K562 (cell line): Measurements from ENCODE around the gene LRRC27. TPM values are rescaled to one million over a fixed set of nuclear protein-coding genes. Genes with fewer than 3 reads are reported as not detected.

Source experiments
- ATAC-seq: fragments of 200-7000 bp; cut with Tn5 transposase; 3 replicates; pipeline ENCODE4 v1.9.1; 2020; ENCODE audit warnings: moderate library complexity
- BruUV-seq: library from RNA; stranded (reverse); fragments of 400-500 nt; replicated peaks from 2 replicates; lab custom pipeline; 2021; lab: Mats Ljungman, UMichigan
- CTCF ChIA-PET: fragments of 300-600 bp; formaldehyde crosslinking; extraction: SDS; loops from one replicate; lab custom pipeline; 2021; ENCODE audit warnings: low intra/inter-chr PET ratio; lab: Yijun Ruan, JAX
- POLR2A ChIA-PET: fragments of 300-600, 350-650 bp; sonication (Branson Sonifier 250); formaldehyde crosslinking; extraction: SDS; loops from one replicate; lab custom pipeline; 2021; ENCODE audit warnings: antibody characterized with exemption, inconsistent platforms; lab: Yijun Ruan, JAX
- DNase-seq, 4 experiments: peaks; one replicate each; pipeline versions ENCODE4 v3.0.0 to v3.0.0-alpha.2; 2011 to 2018; ENCODE audit warnings: low spot score in 3 of 4, mixed read lengths in 3 of 4; ENCODE audit errors: extremely low read depth in 1 of 4
- FAIRE-seq: peaks from 2 replicates; lab custom pipeline; 2011; peaks lifted over from hg19 to GRCh38; lab: Jason Lieb, UNC
- H2AFZ ChIP-seq: 2 replicates; pipeline ENCODE4 v1.6.0; 2011; ENCODE audit warnings: low read depth, low read length, control low read depth, inconsistent platforms
- H3K27ac ChIP-seq: fragments of 200-600 bp; 3 replicates; pipeline ENCODE4 v1.8.0; 2011; ENCODE audit warnings: low read depth, mild to moderate bottlenecking, control low read depth, inconsistent platforms, low read length, moderate library complexity, mixed read lengths; ENCODE audit errors: extremely low read depth
- H3K27me3 ChIP-seq, 2 experiments: fragments of 300-600 bp in 1 of 2; 2 replicates in 1 of 2; 3 replicates in 1 of 2; pipeline versions ENCODE4 v1.6.0 to v1.8.0; 2011; ENCODE audit warnings: inconsistent platforms in 2 of 2, low read length in 2 of 2, mild to moderate bottlenecking in 1 of 2, mixed read lengths in 1 of 2, moderate library complexity in 1 of 2; ENCODE audit not compliant: control insufficient read depth in 2 of 2, insufficient read depth in 2 of 2
- H3K36me3 ChIP-seq: fragments of 300-600 bp; 3 replicates; pipeline ENCODE4 v1.8.0; 2011; ENCODE audit warnings: mild to moderate bottlenecking, low read length, inconsistent platforms; ENCODE audit not compliant: control insufficient read depth, insufficient read depth
- H3K4me1 ChIP-seq, 2 experiments: fragments of 200-600 bp in 1 of 2; replicated peaks in 1 of 2; 2 replicates in 1 of 2; 3 replicates in 1 of 2; pipeline versions ENCODE4 v1.5.1 to v1.8.0; 2011; ENCODE audit warnings: inconsistent platforms in 2 of 2, low read length in 2 of 2, mild to moderate bottlenecking in 1 of 2, mixed read lengths in 1 of 2, moderate library complexity in 1 of 2; ENCODE audit not compliant: control insufficient read depth in 2 of 2, insufficient read depth in 2 of 2
- H3K4me2 ChIP-seq: 2 replicates; pipeline ENCODE4 v1.6.1; 2011; ENCODE audit warnings: low read length, control low read depth, inconsistent platforms, mixed read lengths; ENCODE audit not compliant: insufficient read depth
- H3K4me3 ChIP-seq: fragments of 200-600 bp; sonication (generic), shearing (Covaris generic); 2 replicates; pipeline ENCODE4 v1.5.1; 2016; ENCODE audit warnings: control low read depth, inconsistent platforms
- H3K79me2 ChIP-seq: fragments of 200-600 bp; 3 replicates; pipeline ENCODE4 v1.8.0; 2011; ENCODE audit warnings: low read length, inconsistent platforms; ENCODE audit not compliant: control insufficient read depth, insufficient read depth
- H3K9ac ChIP-seq, 2 experiments: 2 replicates each; pipeline versions ENCODE4 v1.6.0 to v1.6.1; 2011; ENCODE audit warnings: low read depth in 2 of 2, low read length in 2 of 2, control low read depth in 1 of 2, inconsistent platforms in 1 of 2, mild to moderate bottlenecking in 1 of 2, mixed read lengths in 1 of 2; ENCODE audit not compliant: insufficient read depth in 1 of 2
- H3K9me1 ChIP-seq: one replicate; pipeline ENCODE4 v1.6.0; 2011; ENCODE audit warnings: inconsistent platforms, mild to moderate bottlenecking, low read length, moderate library complexity; ENCODE audit not compliant: control insufficient read depth, insufficient read depth
- H3K9me3 ChIP-seq: replicated peaks from 2 replicates; pipeline ENCODE4 v1.5.1; 2011; ENCODE audit warnings: low read depth, low read length, inconsistent platforms; ENCODE audit not compliant: control insufficient read depth, insufficient read depth
- H4K20me1 ChIP-seq: replicated peaks from 2 replicates; pipeline ENCODE4 v1.6.1; 2011; ENCODE audit warnings: low read length, inconsistent platforms, mixed read lengths; ENCODE audit not compliant: control insufficient read depth, insufficient read depth
- CEBPB ChIP-seq: fragments of 450-650 bp; IDR thresholded peaks from 2 replicates; pipeline ENCODE4 v1.6.1; 2016; ENCODE audit warnings: missing genetic modification characterization, missing compliant biosample characterization
- CGGBP1 ChIP-seq: fragments of 250-450 bp; sonication (Bioruptor Pico); IDR thresholded peaks from 2 replicates; pipeline ENCODE4 v1.9.0; 2021; ENCODE audit warnings: mild to moderate bottlenecking
- NELFE ChIP-seq: IDR thresholded peaks from 2 replicates; pipeline ENCODE4 v1.6.1; 2011; ENCODE audit warnings: mild to moderate bottlenecking; ENCODE audit not compliant: insufficient read depth, insufficient read length
- RFX1 ChIP-seq: fragments of 450-650 bp; IDR thresholded peaks from 2 replicates; pipeline ENCODE4 v1.6.1; 2016; ENCODE audit warnings: mild to moderate bottlenecking, moderate library complexity
- ZHX1 ChIP-seq: fragments of 150-350 bp; conservative IDR thresholded peaks from 2 replicates; pipeline ENCODE4 v1.6.1; 2014; ENCODE audit warnings: low read length
- WGBS: fragments of 100-300 bp; shearing (Covaris generic); methylation state at CpG from one replicate; pipeline ENCODE4 v1.1.6; 2016; ENCODE audit warnings: low coverage, mixed read lengths; ENCODE audit not compliant: insufficient coverage; ENCODE audit errors: missing lambda C conversion rate; 5-methylcytosine and 5-hydroxymethylcytosine counted together
- in situ Hi-C: fragments of 300-500 bp; cut with MboI; formaldehyde crosslinking; loops from 4 replicates; pipeline ENCODE4 v1.15.0; 2018; ENCODE audit warnings: inconsistent platforms, mixed read lengths
- intact Hi-C: fragments of 100-400 bp; cut with micrococcal nuclease; formaldehyde crosslinking; loops from 2 replicates; pipeline ENCODE4 v1.14.2; 2022
- polyA plus RNA-seq, 8 experiments: library from polyadenylated mRNA; depleted of rRNA in 4 of 8; stranded (reverse) in 5 of 8; unstranded in 3 of 8; fragments of >200 nt; fragmentation: Nextera tagmentation in 2 of 8; fragmentation: Illumina TruSeq in 1 of 8; extraction: Ambion mirVana in 2 of 8; extraction: Trizol in 1 of 8; gene quantifications; 2 replicates each; pipeline versions ENCODE4 v1.2.1 to v1.2.3, GENCODE V29; 2011 to 2014; ENCODE audit warnings: inconsistent platforms in 1 of 8, missing spikeins in 1 of 8
- total RNA-seq, 7 experiments: library from RNA; depleted of rRNA in 6 of 7; stranded (reverse); fragments of >200 nt in 6 of 7; fragmentation: Illumina TruSeq in 2 of 7; extraction: Trizol in 2 of 7; gene quantifications; 2 replicates each; pipeline versions ENCODE4 v1.2.1 to v1.2.3, GENCODE V29; 2011 to 2021; ENCODE audit warnings: low replicate concordance in 1 of 7

LRRC27 gene
- total and polyA plus RNA-seq, 9 of the 15 experiments (the other 6 are each of a cell fraction or from before 2014, with no cell fraction given) = 0.10 to 2.7 (median 1.4) TPM

- whole genome bisulfite sequencing = 20% methylated on average over 19 of the region's 21 CpGs
- POLR2A ChIA-PET = no interaction called here
- TF ChIP-seq CEBPB (tag) = no peak
- peak; percentile 37; the same call in 1 of the 2 replicates for TF ChIP-seq RFX1
- no peak for TF ChIP-seq ZHX1
- TF ChIP-seq NELFE = no peak
- no peak for TF ChIP-seq CGGBP1
Observed at GRCh38 chr10:132304756-132305509, 27.1 kb upstream of the LRRC27 start.

More at GRCh38 chr10:132304756-132305509, 27.1 kb upstream of the LRRC27 start:
- no TSS peak for BruUV-seq
- no peaks in the 10 kb centered on the region for H3K9me3 ChIP-seq
- in situ Hi-C loops = no loop called here
- ATAC-seq (no peak), FAIRE-seq (no peak), DNase-seq (no peak)
- no peak overlapping the region for H3K27ac ChIP-seq
- no peak overlapping the region for H3K4me3 ChIP-seq
- no peak overlapping the region for H3K4me2 ChIP-seq
- CTCF ChIA-PET = no interaction called here
- peaks cover 0 to 40% of the 10 kb centered on the region in 2 experiments; a peak in 2 of 5 replicates for H3K4me1 ChIP-seq
- H2AFZ ChIP-seq = no peak overlapping the region
- no peaks in the 10 kb centered on the region for H4K20me1 ChIP-seq
- no peaks in the 10 kb centered on the region for H3K79me2 ChIP-seq
- H3K27me3 ChIP-seq = peaks cover 44 to 70% of the 10 kb centered on the region in 2 experiments
- H3K9me1 ChIP-seq = no peaks in the 10 kb centered on the region
- intact Hi-C loops = no loop called here
- no peak overlapping the region for H3K9ac ChIP-seq
- no peaks in the 10 kb centered on the region for H3K36me3 ChIP-seq
